Liver (tissue), 3 donors: ENCODE results near the gene TPT1.

Experiments
- CTCF ChIP-seq: fragments of 150-350 bp; IDR thresholded peaks from 2 replicates; pipeline ENCODE4 v1.5.1; 2017; ENCODE audit warnings: improper control_type of control experiment, low read depth, low read length; ENCODE audit not compliant: missing input control
- FOXA1 ChIP-seq: IDR thresholded peaks from 2 replicates; pipeline ENCODE4 v1.6.1; 2016; ENCODE audit warnings: antibody characterized with exemption
- GABPA ChIP-seq, 2 donors: IDR thresholded peaks in 1 of 2; conservative IDR thresholded peaks in 1 of 2; 2 replicates each; pipeline ENCODE4 v1.6.1; 2016; ENCODE audit warnings: antibody characterized with exemption in 2 of 2, mild to moderate bottlenecking in 1 of 2, moderate library complexity in 1 of 2
- RXRA ChIP-seq, 2 donors: IDR thresholded peaks; 2 replicates each; pipeline ENCODE4 v1.6.1; 2017 to 2018; ENCODE audit warnings: antibody characterized with exemption in 2 of 2, mild to moderate bottlenecking in 1 of 2
- YY1 ChIP-seq: IDR thresholded peaks from 2 replicates; pipeline ENCODE4 v1.6.1; 2016; ENCODE audit warnings: antibody characterized with exemption, mild to moderate bottlenecking
- donor health status: healthy.
- donor health status: healthy.

GRCh38 chr13:45325806-45326205, 15.2 kb downstream of the TPT1 start:
- no peak for TF ChIP-seq CTCF
- peak; percentile 9 to 12 for TF ChIP-seq RXRA (IDR thresholded peaks at IDR 0.05)
- no peak for TF ChIP-seq FOXA1
- TF ChIP-seq GABPA (IDR thresholded peaks at IDR 0.05 in 1 of 2, conservative IDR thresholded peaks at IDR 0.05 in 1 of 2): no peak
- no peak for TF ChIP-seq YY1
